WTC11 (cell line): ENCODE data around the gene PITPNM3. TPM values are rescaled to one million over a fixed set of nuclear protein-coding genes. Genes with fewer than 3 reads are reported as not detected.

Experiments
- total RNA-seq: library from RNA; stranded (reverse); gene quantifications from 3 replicates; pipeline ENCODE4 v1.2.3, GENCODE V29; 2021

PITPNM3 gene
- total RNA-seq, 1 experiment from 2014 or later = 2.8 TPM

Other genes with a start within 250 kb of the PITPNM3 start
- gene AIPL1, start 121.4 kb downstream of the PITPNM3 start, total RNA-seq = 0.32 to 0.71 TPM (median 0.46 TPM) in 3 replicates
- 92.2 to 102 TPM (median 99.3 TPM) in 3 replicates for gene PIMREG, start 112.1 kb downstream of the PITPNM3 start, total RNA-seq
- gene KIAA0753, start 84.2 kb upstream of the PITPNM3 start, total RNA-seq = 17.7 to 22.8 TPM (median 18.4 TPM) in 3 replicates
- 148 to 157 TPM (median 151 TPM) in 3 replicates for gene TXNDC17, start 84.5 kb upstream of the PITPNM3 start, total RNA-seq
- gene MED31, start 95.0 kb upstream of the PITPNM3 start, total RNA-seq = 10.6 to 12.3 TPM (median 11.4 TPM) in 3 replicates
- gene C17orf100, start 95.2 kb upstream of the PITPNM3 start, total RNA-seq = 2.3 to 2.7 TPM (median 2.6 TPM) in 3 replicates
- gene SLC13A5, start 156.8 kb upstream of the PITPNM3 start, total RNA-seq = 1.6 to 2.3 TPM (median 1.8 TPM) in 3 replicates
- 0.16 to 0.37 TPM (median 0.20 TPM) in 3 replicates for gene XAF1, start 199.5 kb upstream of the PITPNM3 start, total RNA-seq
- gene FBXO39, start 219.7 kb upstream of the PITPNM3 start, total RNA-seq = not detected in 3 replicates